SH-SY5Y (cell line): ENCODE results near the gene HAPSTR1.

Experiments used
- GATA2 ChIP-seq: IDR thresholded peaks from 2 replicates; pipeline ENCODE4 v1.6.1; 2011; ENCODE audit warnings: mild to moderate bottlenecking, low read depth, low read length
- GATA3 ChIP-seq: IDR thresholded peaks from 2 replicates; pipeline ENCODE4 v1.6.1; 2011; ENCODE audit warnings: low read depth, mild to moderate bottlenecking, low read length, moderate library complexity

- TF ChIP-seq GATA2 (no peak), GATA3 (no peak)
Measured at GRCh38 chr16:9096416-9096952, 5.0 kb downstream of the HAPSTR1 start.
